ENCODE results near the gene CFAP206. TPM values are rescaled to one million over a fixed set of nuclear protein-coding genes. Genes with fewer than 3 reads are reported as not detected.

Gene CFAP206
- total and polyA plus RNA-seq, 10 of the 15 experiments (the other 5 are each of a cell fraction or from before 2014, with no cell fraction given), result 0.04 to 0.24 (median 0.09) TPM; not detected in 6

- no peak for TF ChIP-seq MTA3 (IDR thresholded peaks at IDR 0.05; ENCODE audit: borderline replicate concordance, low read length)
- TF ChIP-seq KDM1A (IDR thresholded peaks at IDR 0.05; ENCODE audit: borderline replicate concordance), result no peak
- TF ChIP-seq BCL3 (IDR thresholded peaks at IDR 0.05; ENCODE audit: borderline replicate concordance, insufficient read depth, low read depth, low read length, poor library complexity, severe bottlenecking), result no peak
- TF ChIP-seq SMARCA5 (IDR thresholded peaks at IDR 0.05), result no peak
Measured at GRCh38 chr6:87473419-87473903, 65.7 kb downstream of the CFAP206 start (continued).

- H3K4me1 ChIP-seq (ENCODE audit: control insufficient read depth, insufficient read depth, low read length), result no peaks in the 10 kb centered on the region
- no TSS peak for BruUV-seq (replicated peaks)
- RAD21 ChIA-PET (ENCODE audit: unreplicated experiment), result interaction anchor here (1.3 kb wide), 1 partner anchor 22 kb away, joined by 3 read pairs; no protein-coding TSS in a partner anchor
- FAIRE-seq (no peak), ATAC-seq (no peak), DNase-seq (ENCODE audit: low read depth, low spot score) (no peak)
- H3K79me2 ChIP-seq (ENCODE audit: control insufficient read depth, insufficient read depth, low read length), result no peaks in the 10 kb centered on the region
- SMC1A ChIA-PET (ENCODE audit: uncharacterized antibody, unreplicated experiment), result no interaction called here
- no peaks in the 10 kb centered on the region; the same call in 2 of the 3 replicates for H3K9me3 ChIP-seq (replicated peaks; ENCODE audit: control insufficient read depth, insufficient read depth, low read length)
- no peak overlapping the region for H3K9ac ChIP-seq (ENCODE audit: control insufficient read depth, insufficient read depth, low read length)
- H3K4me2 ChIP-seq (ENCODE audit: control insufficient read depth, insufficient read depth), result no peak overlapping the region
- H3K36me3 ChIP-seq (ENCODE audit: control insufficient read depth in 2 of 2, insufficient read depth in 2 of 2, low read length in 1 of 2), result no peaks in the 10 kb centered on the region; a peak in 1 of 4 replicates
- POLR2A ChIA-PET, result no interaction called here
- H3K4me3 ChIP-seq, result no peak overlapping the region
- no peaks in the 10 kb centered on the region for H3K27me3 ChIP-seq (replicated peaks in 1 of 2; ENCODE audit: control insufficient read depth in 2 of 2, insufficient read depth in 2 of 2, low read length in 1 of 2)
- H2AFZ ChIP-seq (ENCODE audit: control insufficient read depth, low read depth, low read length), result no peak overlapping the region
- in situ Hi-C loops (cut with MboI), result no loop called here
- no peak for TF ChIP-seq ESRRA (IDR thresholded peaks at IDR 0.05; ENCODE audit: low read length)
- TF ChIP-seq NFYA (IDR thresholded peaks at IDR 0.05; ENCODE audit: borderline replicate concordance, low read depth, low read length), result no peak
- TF ChIP-seq FOXK2 (IDR thresholded peaks at IDR 0.05), result no peak
- TF ChIP-seq E4F1 (IDR thresholded peaks at IDR 0.05; ENCODE audit: borderline replicate concordance, partially characterized antibody), result no peak
- TF ChIP-seq MTA2 (IDR thresholded peaks at IDR 0.05; ENCODE audit: low read depth), result no peak
- TF ChIP-seq STAT3 (IDR thresholded peaks at IDR 0.05; ENCODE audit: low read depth, low read length), result no peak
- no peak for TF ChIP-seq EP300 (IDR thresholded peaks at IDR 0.05; ENCODE audit: borderline replicate concordance in 1 of 2, control insufficient read depth in 1 of 2, low read depth in 2 of 2, low read length in 2 of 2)
- no peak for TF ChIP-seq GABPA (IDR thresholded peaks at IDR 0.05; ENCODE audit: low read depth)
- TF ChIP-seq SUZ12 (IDR thresholded peaks at IDR 0.05; ENCODE audit: unreplicated experiment), result no peak
- TF ChIP-seq EZH2 (IDR thresholded peaks at IDR 0.05; ENCODE audit: borderline replicate concordance, control insufficient read depth, low read depth, low read length), result no peak
- no peak for TF ChIP-seq MEF2B (IDR thresholded peaks at IDR 0.05; ENCODE audit: partially characterized antibody, poor library complexity, severe bottlenecking)
- no peak for TF ChIP-seq MLLT1 (IDR thresholded peaks at IDR 0.05)
- no peak for TF ChIP-seq HDAC2 (IDR thresholded peaks at IDR 0.05)
- WGBS (ENCODE audit: insufficient coverage, insufficient replicate concordance, low lambda C conversion rate, missing lambda C conversion rate), result 95% methylated on average over 3 of the region's 3 CpGs
- no peaks in the 10 kb centered on the region for H4K20me1 ChIP-seq (ENCODE audit: control insufficient read depth, insufficient read depth)
- intact Hi-C loops (cut with micrococcal nuclease; ENCODE audit: unreplicated experiment), result no loop called here
- CTCF ChIA-PET, result no interaction called here
- no peak overlapping the region for H3K27ac ChIP-seq (ENCODE audit: control insufficient read depth, insufficient read depth)
Measured at GRCh38 chr6:87481931-87482330, 74.2 kb downstream of the CFAP206 start.
